LHCN-M2 (cell line): ENCODE data around the gene ABCG5. TPM values are rescaled to one million over a fixed set of nuclear protein-coding genes. Genes with fewer than 3 reads are reported as not detected.

Source experiments
- total RNA-seq: library from RNA; depleted of rRNA; stranded (reverse); fragments of >200 nt; gene quantifications from 2 replicates; pipeline ENCODE4 v1.2.3, GENCODE V29; 2014; rRNA removed

ABCG5 gene
- total RNA-seq, 1 experiment from 2014 or later: not detected

Other genes starting within 250 kb of the ABCG5 start
- gene THADA, start 242.8 kb downstream of the ABCG5 start, total RNA-seq: 16.4 and 20.2 TPM in 2 replicates
- gene PLEKHH2, start 201.6 kb downstream of the ABCG5 start, total RNA-seq: 1.1 and 2.8 TPM in 2 replicates
- gene C1GALT1C1L, start 162.4 kb downstream of the ABCG5 start, total RNA-seq: 0.29 TPM in 1 of 2 replicates, not detected in the other
- 20.9 and 21.8 TPM in 2 replicates for gene DYNC2LI1, start 64.8 kb downstream of the ABCG5 start, total RNA-seq
- gene ABCG8, start 132 bp upstream of the ABCG5 start, total RNA-seq: not detected in 2 replicates
- gene LRPPRC, start 157.2 kb upstream of the ABCG5 start, total RNA-seq: 62.1 and 71.7 TPM in 2 replicates